RCC 7860 (cell line): Measurements from ENCODE around the gene CLTC.

Experiments used
- DNase-seq: peaks from one replicate; pipeline ENCODE4 v3.0.0-alpha.2; 2015; ENCODE audit warnings: low spot score
- FAIRE-seq: peaks from 2 replicates; lab custom pipeline; 2012; peaks lifted over from hg19 to GRCh38; lab: Jason Lieb, UNC

The CLTC gene

GRCh38 chr17:59722623-59723022, 102.9 kb downstream of the CLTC start:
- FAIRE-seq (no peak), DNase-seq (no peak)

DNA sequence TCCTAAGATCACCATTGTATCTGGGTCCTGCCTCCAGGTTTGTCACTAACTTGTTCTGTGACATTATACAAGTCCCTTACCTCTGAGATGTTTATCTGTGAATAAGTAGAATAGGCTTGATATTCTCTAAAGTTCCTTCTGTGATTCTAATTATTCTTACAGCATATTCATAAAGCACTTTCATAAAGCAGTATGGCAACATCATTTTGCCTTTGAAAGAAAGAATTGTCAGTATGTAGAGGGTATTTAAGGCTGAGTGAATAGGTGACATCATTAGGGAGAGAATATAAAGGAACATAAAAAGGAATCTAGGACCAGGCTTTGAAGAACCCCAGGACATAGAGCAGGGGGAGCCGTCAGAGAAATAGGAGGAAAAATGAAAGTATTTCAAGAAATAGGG, 103.3 kb downstream of the CLTC start:
- no peak for DNase-seq
- no peak for FAIRE-seq

GRCh38 chr17:59723607-59724006, 103.9 kb downstream of the CLTC start:
- DNase-seq (no peak), FAIRE-seq (no peak)

DNA sequence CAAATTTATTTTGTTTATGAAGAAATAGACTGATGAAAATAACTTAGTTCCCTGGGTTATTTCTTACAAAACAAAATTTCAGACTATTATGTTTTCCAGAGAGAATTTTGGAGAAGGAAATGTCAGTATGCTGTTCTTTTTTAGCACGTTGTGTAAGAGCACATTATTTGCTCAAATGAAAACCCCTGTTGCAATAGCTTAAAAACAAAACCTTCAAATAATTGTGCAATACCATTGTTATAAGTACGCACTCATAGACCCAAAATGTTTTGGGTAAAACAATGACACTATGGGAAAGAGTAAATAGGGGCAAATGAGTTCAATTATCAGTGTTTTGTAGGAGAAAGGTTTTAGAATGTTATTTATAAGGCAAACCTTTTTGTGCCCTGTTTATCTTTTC, 106.0 kb downstream of the CLTC start:
- no peak for FAIRE-seq

DNA sequence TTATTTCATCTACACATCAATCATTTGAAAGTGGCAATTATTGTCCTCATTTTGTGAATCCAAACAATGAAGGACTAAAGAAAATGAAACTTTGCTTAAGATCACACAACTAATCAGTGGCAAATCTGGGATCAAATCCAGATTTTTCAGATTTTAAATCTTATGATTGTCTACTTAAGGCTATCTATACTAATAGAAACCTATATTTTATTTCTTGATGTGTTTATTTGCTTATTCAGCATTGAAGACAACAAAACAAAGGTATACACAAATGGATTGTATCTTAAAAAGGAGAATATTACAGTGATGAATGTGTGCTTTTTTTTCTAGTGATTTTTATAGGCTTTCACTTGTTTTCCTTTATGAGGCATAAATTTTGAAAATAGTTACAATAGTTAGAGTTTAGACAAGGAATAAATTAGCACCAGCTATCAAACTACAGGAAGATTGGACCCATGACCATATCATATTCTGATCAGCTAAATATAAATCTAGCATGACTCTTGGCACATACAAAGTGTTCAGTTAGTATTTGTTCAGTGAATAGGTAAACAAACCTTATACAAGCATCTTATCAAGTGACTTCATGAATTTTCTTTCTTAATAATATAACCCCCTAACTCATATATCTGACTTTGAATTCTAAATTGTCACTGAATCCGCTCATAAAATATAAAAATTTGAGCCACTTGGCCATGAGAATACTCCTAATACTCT, 108.3 kb downstream of the CLTC start:
- FAIRE-seq = no peak
- DNase-seq = no peak

More for the DNA sequence above, 106.0 kb downstream of the CLTC start:
- DNase-seq = no peak

DNA sequence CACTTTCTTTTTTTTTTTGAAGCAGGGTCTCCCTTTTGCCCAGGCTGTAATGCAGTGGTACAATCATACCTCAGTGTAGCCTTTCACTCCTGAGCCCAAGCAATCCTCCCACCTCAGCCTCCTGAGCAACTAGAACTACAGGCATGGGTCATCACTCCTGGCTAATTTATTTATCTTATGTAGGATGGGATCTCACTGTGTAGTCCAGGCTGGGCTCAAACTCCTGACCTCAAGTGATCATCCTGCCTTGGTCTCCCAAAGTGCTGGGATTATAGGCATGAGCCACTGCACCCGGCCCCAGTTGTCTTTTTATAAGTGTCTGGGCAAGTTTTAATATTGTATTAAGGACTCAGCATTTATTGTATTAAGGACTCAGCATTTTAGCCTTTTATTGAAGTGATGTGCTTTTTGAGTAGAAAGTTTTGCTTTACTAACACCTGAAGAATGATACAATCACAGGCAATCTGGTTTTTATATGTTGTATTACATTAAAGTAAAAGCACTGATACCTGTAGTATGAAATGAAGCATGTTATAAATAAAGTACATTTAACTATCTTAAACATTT, 110.7 kb downstream of the CLTC start:
- FAIRE-seq (no peak), DNase-seq (no peak)

- FAIRE-seq = no peak
- DNase-seq = no peak
Measured at GRCh38 chr17:59733697-59734096, 114.0 kb downstream of the CLTC start.

GRCh38 chr17:59734226-59734625, 114.5 kb downstream of the CLTC start:
- FAIRE-seq (no peak), DNase-seq (no peak)

DNA sequence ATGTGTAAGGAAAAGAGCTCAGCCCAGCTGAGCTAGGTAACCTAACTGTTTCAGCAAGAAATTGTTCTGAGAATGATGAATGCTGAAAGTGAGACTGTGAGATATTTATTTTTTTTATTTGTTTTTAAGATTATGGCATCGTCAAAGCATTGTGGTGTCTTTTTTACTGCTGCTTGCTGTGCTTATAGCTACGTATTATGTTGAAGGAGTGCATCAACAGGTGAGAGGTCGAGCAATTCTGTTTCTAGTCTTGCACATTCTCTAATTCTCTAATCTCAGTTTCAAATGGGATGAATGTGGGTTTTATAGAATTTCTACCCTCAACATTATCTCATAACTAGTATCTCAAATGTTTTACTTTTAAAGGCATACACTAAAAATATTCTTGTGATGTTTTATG, 117.6 kb downstream of the CLTC start:
- FAIRE-seq = no peak
- DNase-seq = no peak

DNA sequence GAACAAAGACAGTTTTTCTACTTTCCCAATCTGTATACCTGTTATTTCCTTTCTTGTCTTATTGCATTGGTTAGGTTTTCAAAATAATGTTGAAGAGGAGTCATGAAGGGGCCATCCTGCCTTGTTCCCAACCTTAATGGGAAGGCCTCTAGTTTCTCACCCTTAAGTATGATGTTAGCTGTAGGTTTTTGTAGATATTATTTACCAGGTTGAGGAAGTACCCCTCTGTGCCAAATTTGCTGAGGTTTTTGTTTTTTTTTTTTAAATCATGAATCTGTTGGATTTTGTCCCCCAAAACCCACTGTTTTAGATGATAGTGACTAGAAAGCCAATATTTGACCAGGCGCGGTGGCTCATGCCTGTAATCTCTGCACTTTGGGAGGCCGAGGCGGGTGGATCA, 124.1 kb downstream of the CLTC start:
- no peak for DNase-seq

DNA sequence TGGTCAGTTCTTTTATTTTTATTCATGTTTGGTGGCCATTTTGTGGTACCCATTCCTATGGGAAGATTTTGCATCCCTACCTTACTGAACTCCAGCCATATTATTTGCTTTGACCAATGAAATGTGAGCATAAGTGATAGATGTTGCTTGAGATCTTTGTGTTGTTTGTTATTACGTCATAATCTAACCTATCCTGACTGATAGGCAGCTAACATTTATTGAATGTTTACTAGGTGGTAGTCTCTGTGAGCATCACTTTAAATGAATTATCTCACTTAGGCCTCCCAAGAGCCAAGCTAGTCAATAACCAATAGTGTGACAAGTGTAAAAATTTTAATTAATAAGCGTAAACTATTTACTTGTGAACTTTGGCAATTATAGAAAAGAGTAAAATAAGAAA, 125.3 kb downstream of the CLTC start:
- DNase-seq (peak; percentile 2), FAIRE-seq (no peak)

More for the DNA sequence above, 124.1 kb downstream of the CLTC start:
- no peak for FAIRE-seq
